ENCODE data around the gene SH3RF2.

The SH3RF2 gene

DNA sequence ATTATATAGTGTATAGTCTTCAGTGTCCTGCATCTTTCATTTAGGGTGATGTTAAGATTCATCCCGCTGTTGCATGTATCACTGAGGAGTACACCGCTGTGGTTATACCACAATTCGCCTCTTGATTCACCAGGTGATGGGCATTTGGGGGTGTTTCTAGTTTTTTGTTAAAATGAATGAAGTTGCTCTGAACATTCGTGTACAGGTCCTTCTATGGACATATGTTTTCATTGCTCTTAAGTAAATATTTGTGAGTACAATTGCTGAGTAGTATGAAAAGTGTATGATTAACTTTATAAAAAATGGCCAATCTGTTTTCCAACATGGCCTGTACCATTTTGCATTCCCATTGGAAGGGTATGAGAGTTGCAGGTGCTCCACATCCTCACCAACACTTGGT, 107.3 kb downstream of the SH3RF2 start:
- DNase-seq: no peak
- H3K27ac ChIP-seq (ENCODE audit: low read length): no peak overlapping the region

DNA sequence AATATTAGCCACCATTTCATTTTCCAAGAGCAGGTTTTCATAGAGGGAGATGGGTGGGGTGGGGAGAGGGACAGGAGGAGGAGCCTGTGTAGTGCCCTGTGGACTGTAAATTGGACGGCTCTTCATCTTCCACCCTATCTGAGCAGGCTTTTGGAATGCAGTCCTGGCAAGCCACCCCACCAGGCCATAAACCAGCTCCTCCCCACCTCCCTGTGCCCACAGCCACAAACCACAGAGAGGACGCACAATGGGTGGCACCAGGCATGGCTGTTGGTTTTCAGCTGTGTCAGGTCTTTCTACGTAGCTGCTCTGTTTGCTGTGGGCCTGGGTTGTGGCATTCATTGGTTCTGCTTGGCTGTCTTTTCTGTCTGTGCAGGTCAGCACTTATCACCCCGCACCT, 111.0 kb downstream of the SH3RF2 start:
- H3K79me2 ChIP-seq (ENCODE audit: low read length): no peaks in the 10 kb centered on the region
- 0 out of 2 replicates have a peak overlapping the region, but pooled peaks have one; percentile 20 for H2AFZ ChIP-seq (ENCODE audit: low read length)
- H3K36me3 ChIP-seq (replicated peaks; ENCODE audit: insufficient read depth, low read length): no peaks in the 10 kb centered on the region
- H3F3A ChIP-seq (ENCODE audit: insufficient read depth, low read length): no peaks in the 10 kb centered on the region
- no peaks in the 10 kb centered on the region for H4K20me1 ChIP-seq (ENCODE audit: insufficient read depth, low read length)
- H3K9ac ChIP-seq (ENCODE audit: low read length): no peak overlapping the region
- H3K9me2 ChIP-seq (replicated peaks; ENCODE audit: insufficient read depth, low read length): no peaks in the 10 kb centered on the region
- H3K27me3 ChIP-seq (replicated peaks; ENCODE audit: insufficient read depth, low read length): no peaks in the 10 kb centered on the region
- no peaks in the 10 kb centered on the region for H3K9me3 ChIP-seq (replicated peaks; ENCODE audit: insufficient read depth, low read length)
- no peak overlapping the region for H3K27ac ChIP-seq (ENCODE audit: low read length)
- H3K4me3 ChIP-seq (ENCODE audit: low read length): no peak overlapping the region
- H3K4me2 ChIP-seq (ENCODE audit: low read depth, low read length): no peak overlapping the region; the same call in 1 of the 2 replicates
- H3K4me1 ChIP-seq (ENCODE audit: low read length): peaks cover 6% of the 10 kb centered on the region; the same call in 1 of the 2 replicates
- peak; percentile 36 for DNase-seq
- TF ChIP-seq, protein P1, sequence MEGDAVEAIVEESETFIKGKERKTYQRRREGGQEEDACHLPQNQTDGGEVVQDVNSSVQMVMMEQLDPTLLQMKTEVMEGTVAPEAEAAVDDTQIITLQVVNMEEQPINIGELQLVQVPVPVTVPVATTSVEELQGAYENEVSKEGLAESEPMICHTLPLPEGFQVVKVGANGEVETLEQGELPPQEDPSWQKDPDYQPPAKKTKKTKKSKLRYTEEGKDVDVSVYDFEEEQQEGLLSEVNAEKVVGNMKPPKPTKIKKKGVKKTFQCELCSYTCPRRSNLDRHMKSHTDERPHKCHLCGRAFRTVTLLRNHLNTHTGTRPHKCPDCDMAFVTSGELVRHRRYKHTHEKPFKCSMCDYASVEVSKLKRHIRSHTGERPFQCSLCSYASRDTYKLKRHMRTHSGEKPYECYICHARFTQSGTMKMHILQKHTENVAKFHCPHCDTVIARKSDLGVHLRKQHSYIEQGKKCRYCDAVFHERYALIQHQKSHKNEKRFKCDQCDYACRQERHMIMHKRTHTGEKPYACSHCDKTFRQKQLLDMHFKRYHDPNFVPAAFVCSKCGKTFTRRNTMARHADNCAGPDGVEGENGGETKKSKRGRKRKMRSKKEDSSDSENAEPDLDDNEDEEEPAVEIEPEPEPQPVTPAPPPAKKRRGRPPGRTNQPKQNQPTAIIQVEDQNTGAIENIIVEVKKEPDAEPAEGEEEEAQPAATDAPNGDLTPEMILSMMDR (IDR thresholded peaks at IDR 0.05; ENCODE audit: low read length): no peak
- no peak for TF ChIP-seq EZH2 (optimal IDR thresholded peaks at IDR 0.05; ENCODE audit: low read depth, low read length)
- no peak for TF ChIP-seq EZH2phosphoT487 (IDR thresholded peaks at IDR 0.05; ENCODE audit: low read length)

More for the DNA sequence above, 107.3 kb downstream of the SH3RF2 start:
- Histone ChIP-seq H3K4me1 (ENCODE audit: low read length) (peaks cover 6% of the 10 kb centered on the region; the same call in 1 of the 2 replicates), H3K36me3 (replicated peaks; ENCODE audit: insufficient read depth, low read length) (no peaks in the 10 kb centered on the region), H2AFZ (ENCODE audit: low read length) (no peak overlapping the region), H4K20me1 (ENCODE audit: insufficient read depth, low read length) (no peaks in the 10 kb centered on the region), H3F3A (ENCODE audit: insufficient read depth, low read length) (no peaks in the 10 kb centered on the region), H3K9me3 (replicated peaks; ENCODE audit: insufficient read depth, low read length) (no peaks in the 10 kb centered on the region), H3K4me2 (ENCODE audit: low read depth, low read length) (no peak overlapping the region), H3K4me3 (ENCODE audit: low read length) (no peak overlapping the region), H3K79me2 (ENCODE audit: low read length) (no peaks in the 10 kb centered on the region), H3K9me2 (replicated peaks; ENCODE audit: insufficient read depth, low read length) (no peaks in the 10 kb centered on the region), H3K27me3 (replicated peaks; ENCODE audit: insufficient read depth, low read length) (no peaks in the 10 kb centered on the region), H3K9ac (ENCODE audit: low read length) (no peak overlapping the region)
- TF ChIP-seq EZH2 (optimal IDR thresholded peaks at IDR 0.05; ENCODE audit: low read depth, low read length) (no peak), EZH2phosphoT487 (IDR thresholded peaks at IDR 0.05; ENCODE audit: low read length) (no peak)
- TF ChIP-seq, protein P1 (IDR thresholded peaks at IDR 0.05; ENCODE audit: low read length): no peak

DNA sequence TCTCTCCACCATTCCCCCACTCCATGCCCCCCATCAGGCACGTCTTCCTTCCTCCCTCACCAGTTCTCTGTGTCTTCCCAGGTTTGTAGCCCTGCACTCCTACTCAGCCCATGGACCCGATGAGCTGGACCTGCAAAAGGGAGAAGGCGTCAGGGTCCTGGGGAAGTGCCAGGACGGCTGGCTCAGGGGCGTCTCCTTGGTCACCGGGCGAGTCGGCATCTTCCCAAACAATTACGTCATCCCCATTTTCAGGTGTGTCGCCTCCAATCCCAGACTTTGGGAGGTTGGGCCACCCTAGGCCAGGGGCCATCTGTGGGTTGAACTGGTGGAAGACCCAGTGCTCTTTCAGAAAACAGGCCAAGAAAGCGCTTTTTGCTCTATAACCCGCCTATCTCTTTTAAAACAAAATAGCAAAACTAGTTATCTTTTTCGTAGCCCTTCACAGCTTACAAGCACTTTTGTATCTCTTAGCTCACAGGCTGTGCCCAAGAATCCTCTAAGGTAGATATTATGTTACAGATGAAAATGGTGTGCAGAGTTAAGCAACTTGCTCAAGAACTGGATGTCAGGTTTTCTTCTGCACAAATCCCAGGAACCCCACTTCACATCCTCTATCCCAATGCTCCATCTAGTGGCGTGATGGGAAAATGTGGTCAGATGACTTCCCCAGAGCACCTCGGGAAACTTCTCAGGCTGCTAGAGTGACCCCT, 112.8 kb downstream of the SH3RF2 start:
- H3K4me3 ChIP-seq (ENCODE audit: low read length): no peak overlapping the region
- H3K4me2 ChIP-seq (ENCODE audit: low read depth, low read length): no peak overlapping the region
- H3K4me1 ChIP-seq (ENCODE audit: low read length): peaks cover 6% of the 10 kb centered on the region; the same call in 1 of the 2 replicates
- no peaks in the 10 kb centered on the region for H3K36me3 ChIP-seq (replicated peaks; ENCODE audit: insufficient read depth, low read length)
- no peaks in the 10 kb centered on the region for H3F3A ChIP-seq (ENCODE audit: insufficient read depth, low read length)
- H3K79me2 ChIP-seq (ENCODE audit: low read length): no peaks in the 10 kb centered on the region
- peak; percentile 62 for DNase-seq
- H3K27me3 ChIP-seq (replicated peaks; ENCODE audit: insufficient read depth, low read length): no peaks in the 10 kb centered on the region
- H2AFZ ChIP-seq (ENCODE audit: low read length): peak overlapping the region; percentile 37; the same call in 1 of the 2 replicates
- TF ChIP-seq, protein P1 (IDR thresholded peaks at IDR 0.05; ENCODE audit: low read length): peak; percentile 68
- no peak for TF ChIP-seq EZH2 (optimal IDR thresholded peaks at IDR 0.05; ENCODE audit: low read depth, low read length)
- no peaks in the 10 kb centered on the region for H4K20me1 ChIP-seq (ENCODE audit: insufficient read depth, low read length)
- H3K27ac ChIP-seq (ENCODE audit: low read length): no peak overlapping the region
- no peaks in the 10 kb centered on the region for H3K9me2 ChIP-seq (replicated peaks; ENCODE audit: insufficient read depth, low read length)
- no peak overlapping the region for H3K9ac ChIP-seq (ENCODE audit: low read length)
- no peaks in the 10 kb centered on the region for H3K9me3 ChIP-seq (replicated peaks; ENCODE audit: insufficient read depth, low read length)
